GM21825 (cell line): ENCODE measurements around the gene TFF3.

Experiments used
- ATAC-seq: cut with Tn5 transposase; IDR thresholded peaks from one replicate; pipeline ENCODE4 v1.9.1; 2021; ENCODE audit warnings: mild to moderate bottlenecking, moderate library complexity; ENCODE audit not compliant: unreplicated experiment

The TFF3 gene

GRCh38 chr21:42291751-42292562 is 23.3 kb downstream of the TFF3 start:
- ATAC-seq: no peak

- ATAC-seq: no peak
Measured at GRCh38 chr21:42291003-42291750, 24.0 kb downstream of the TFF3 start.

- ATAC-seq: no peak
Measured at GRCh38 chr21:42290505-42290904, 24.7 kb downstream of the TFF3 start.

GRCh38 chr21:42289926-42290325 is 25.3 kb downstream of the TFF3 start:
- ATAC-seq: no peak

- ATAC-seq: no peak
Measured at GRCh38 chr21:42288962-42289361, 26.2 kb downstream of the TFF3 start.

GRCh38 chr21:42287193-42288083 is 27.8 kb downstream of the TFF3 start:
- no peak for ATAC-seq

- peak; percentile 56 for ATAC-seq
Measured at GRCh38 chr21:42286416-42286815, 28.8 kb downstream of the TFF3 start.

- no peak for ATAC-seq
Measured at GRCh38 chr21:42285569-42286245, 29.5 kb downstream of the TFF3 start.

GRCh38 chr21:42282715-42283114 is 32.5 kb downstream of the TFF3 start:
- no peak for ATAC-seq

- ATAC-seq: no peak
Measured at GRCh38 chr21:42282021-42282420, 33.2 kb downstream of the TFF3 start.

- ATAC-seq: no peak
Measured at GRCh38 chr21:42281181-42281680, 34.0 kb downstream of the TFF3 start.

- no peak for ATAC-seq
Measured at GRCh38 chr21:42280356-42281180, 34.6 kb downstream of the TFF3 start.

- ATAC-seq: no peak
Measured at GRCh38 chr21:42279888-42280287, 35.3 kb downstream of the TFF3 start.

GRCh38 chr21:42279341-42279871 is 35.8 kb downstream of the TFF3 start:
- no peak for ATAC-seq

- no peak for ATAC-seq
Measured at GRCh38 chr21:42278451-42279149, 36.6 kb downstream of the TFF3 start.

GRCh38 chr21:42277593-42277992 is 37.6 kb downstream of the TFF3 start:
- no peak for ATAC-seq

GRCh38 chr21:42276526-42277154 is 38.6 kb downstream of the TFF3 start:
- ATAC-seq: no peak

GRCh38 chr21:42276076-42276475 is 39.1 kb downstream of the TFF3 start:
- no peak for ATAC-seq
